ENCODE data around the gene NEK7.

Gene NEK7

GRCh38 chr1:198254521-198254920, 97.7 kb downstream of the NEK7 start:
- TF ChIP-seq POLR2A (IDR thresholded peaks at IDR 0.05; ENCODE audit: low read depth, low read length) = no peak
- DNase-seq (ENCODE audit: insufficient read length, low spot score) (no peak), FAIRE-seq (peak; percentile 48)

DNA sequence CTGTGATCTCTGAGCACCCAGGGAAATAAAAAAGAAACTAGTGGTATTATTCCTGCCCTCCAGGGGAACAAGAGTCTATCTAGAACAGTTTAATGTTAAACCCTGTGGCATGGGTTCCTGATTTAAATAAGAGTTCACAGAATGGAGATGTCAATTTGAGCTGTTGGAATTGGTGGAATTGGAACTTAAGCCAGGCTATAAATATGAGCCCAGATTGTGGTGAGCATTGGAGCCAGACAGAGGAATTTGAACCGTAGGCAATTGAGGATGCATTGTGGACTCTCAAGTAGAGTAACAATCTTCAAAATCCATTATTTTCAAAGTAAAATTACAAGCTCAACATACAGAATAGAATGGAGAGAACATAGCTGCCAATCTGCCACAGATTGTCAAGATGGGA, 98.2 kb downstream of the NEK7 start:
- FAIRE-seq (no peak), DNase-seq (ENCODE audit: insufficient read length, low spot score) (no peak)
- TF ChIP-seq POLR2A (IDR thresholded peaks at IDR 0.05; ENCODE audit: low read depth, low read length) = no peak

DNA sequence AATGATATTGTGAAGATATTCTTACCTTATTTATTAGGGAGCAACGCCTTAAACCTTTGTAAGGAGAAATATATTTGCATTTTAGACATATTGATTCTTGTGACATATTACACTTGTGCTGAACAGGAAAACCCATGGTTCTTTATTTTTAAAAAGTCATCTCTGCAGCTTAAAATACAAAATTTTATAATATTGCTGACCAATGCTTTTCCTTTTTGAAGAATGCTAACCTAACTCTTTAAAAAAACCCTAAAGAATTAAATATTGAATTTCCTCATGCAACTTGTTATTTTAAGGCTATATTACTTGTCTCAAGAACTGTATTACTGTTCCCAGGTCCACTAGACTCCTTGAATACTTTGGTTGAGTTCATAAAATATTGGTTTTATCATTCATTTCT, 99.0 kb downstream of the NEK7 start:
- no peak for DNase-seq (ENCODE audit: insufficient read length, low spot score)
- FAIRE-seq = no peak
- no peak for TF ChIP-seq POLR2A (IDR thresholded peaks at IDR 0.05; ENCODE audit: low read depth, low read length)

GRCh38 chr1:198258491-198258890, 101.7 kb downstream of the NEK7 start:
- TF ChIP-seq POLR2A (IDR thresholded peaks at IDR 0.05; ENCODE audit: low read depth, low read length) = no peak
- DNase-seq (ENCODE audit: insufficient read length, low spot score) = no peak
- FAIRE-seq = peak; percentile 84

- TF ChIP-seq POLR2A (IDR thresholded peaks at IDR 0.05; ENCODE audit: low read depth, low read length) = no peak
- FAIRE-seq = peak; percentile 78
- DNase-seq (ENCODE audit: insufficient read length, low spot score) = no peak
Observed at GRCh38 chr1:198259333-198260074, 102.7 kb downstream of the NEK7 start.

- TF ChIP-seq POLR2A (IDR thresholded peaks at IDR 0.05; ENCODE audit: low read depth, low read length) = no peak
- DNase-seq (ENCODE audit: insufficient read length, low spot score) = no peak
- FAIRE-seq = no peak
Observed at GRCh38 chr1:198261886-198262285, 105.1 kb downstream of the NEK7 start.

- FAIRE-seq (no peak), DNase-seq (ENCODE audit: insufficient read length, low spot score) (no peak)
- TF ChIP-seq POLR2A (IDR thresholded peaks at IDR 0.05; ENCODE audit: low read depth, low read length) = no peak
Observed at GRCh38 chr1:198263186-198263585, 106.4 kb downstream of the NEK7 start.

- FAIRE-seq (no peak), DNase-seq (ENCODE audit: insufficient read length, low spot score) (no peak)
- TF ChIP-seq POLR2A (IDR thresholded peaks at IDR 0.05; ENCODE audit: low read depth, low read length) = no peak
Observed at GRCh38 chr1:198264282-198264681, 107.5 kb downstream of the NEK7 start.

DNA sequence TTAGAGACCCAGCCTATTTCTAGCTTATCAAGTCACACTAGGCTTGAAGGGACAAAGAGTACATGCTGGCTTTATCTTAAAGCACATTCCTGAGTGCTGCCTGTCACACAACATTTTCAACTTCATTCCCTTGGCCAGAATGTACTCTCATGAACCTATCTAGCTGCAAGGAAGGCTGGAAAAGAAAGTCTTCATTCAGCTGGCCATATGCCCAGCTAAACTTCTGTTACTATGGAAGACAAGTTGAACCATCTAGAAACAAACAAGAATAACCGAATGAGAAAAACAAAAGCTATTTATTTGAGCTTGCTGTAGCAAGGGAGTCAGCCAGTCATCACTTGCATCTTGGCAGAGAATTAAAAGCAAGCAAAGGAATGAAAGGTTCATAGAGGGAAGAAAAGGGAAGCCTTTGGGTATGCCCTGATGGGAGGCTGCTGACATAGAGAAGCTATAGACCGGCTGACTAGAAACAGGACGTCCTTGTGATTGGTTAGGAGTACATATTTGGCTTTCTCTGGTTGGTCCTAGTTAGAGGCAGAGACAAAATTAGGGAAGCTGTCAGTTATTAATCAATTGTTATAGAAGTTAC, 108.4 kb downstream of the NEK7 start:
- DNase-seq (ENCODE audit: insufficient read length, low spot score) = no peak
- no peak for TF ChIP-seq POLR2A (IDR thresholded peaks at IDR 0.05; ENCODE audit: low read depth, low read length)
- peak; percentile 41 for FAIRE-seq

DNA sequence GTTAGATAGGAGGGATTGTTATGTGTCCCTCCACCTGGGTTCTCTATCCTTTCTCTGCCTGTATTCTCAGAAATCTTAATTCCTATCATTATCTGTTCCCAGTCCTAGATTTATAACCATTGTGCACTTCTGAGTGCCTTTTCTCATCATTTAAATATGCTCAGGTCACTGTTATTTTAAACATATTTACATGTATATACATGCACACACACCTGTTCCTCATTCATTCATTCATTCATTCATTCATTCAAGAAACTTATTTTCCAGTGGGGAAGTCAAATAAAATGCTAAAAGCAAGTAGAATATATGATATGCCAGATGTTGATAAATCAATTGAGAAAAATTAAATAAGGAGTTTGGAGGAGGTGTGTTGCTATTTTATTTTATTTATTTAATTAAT, 110.3 kb downstream of the NEK7 start:
- DNase-seq (ENCODE audit: insufficient read length, low spot score) = no peak
- FAIRE-seq = peak; percentile 23
- no peak for TF ChIP-seq POLR2A (IDR thresholded peaks at IDR 0.05; ENCODE audit: low read depth, low read length)

- FAIRE-seq = peak; percentile 89
Observed at GRCh38 chr1:198267921-198268320, 111.1 kb downstream of the NEK7 start.

GRCh38 chr1:198268784-198269645, 112.2 kb downstream of the NEK7 start:
- peak; percentile 80 for FAIRE-seq
- no peak for DNase-seq (ENCODE audit: insufficient read length, low spot score)

More at GRCh38 chr1:198267921-198268320, 111.1 kb downstream of the NEK7 start:
- no peak for TF ChIP-seq POLR2A (IDR thresholded peaks at IDR 0.05; ENCODE audit: low read depth, low read length)
- DNase-seq (ENCODE audit: insufficient read length, low spot score) = peak; percentile 7

DNA sequence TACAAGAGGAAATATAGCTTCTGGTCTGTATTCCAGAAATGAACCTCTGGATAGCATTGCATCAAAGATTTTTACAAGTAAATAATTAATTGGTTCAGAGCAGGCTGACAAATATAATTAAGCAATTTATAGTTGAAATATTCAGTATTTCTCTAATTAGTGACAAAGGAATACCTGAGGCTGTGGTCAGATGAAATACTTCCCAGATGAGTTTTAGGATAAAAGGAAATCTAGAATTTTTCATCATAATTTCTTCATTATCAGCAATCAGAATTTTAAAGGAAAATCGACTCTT, 112.8 kb downstream of the NEK7 start:
- DNase-seq (ENCODE audit: insufficient read length, low spot score) = no peak
- FAIRE-seq = no peak
- TF ChIP-seq POLR2A (IDR thresholded peaks at IDR 0.05; ENCODE audit: low read depth, low read length) = no peak

More at GRCh38 chr1:198268784-198269645, 112.2 kb downstream of the NEK7 start:
- TF ChIP-seq POLR2A (IDR thresholded peaks at IDR 0.05; ENCODE audit: low read depth, low read length) = no peak

GRCh38 chr1:198270273-198270828, 113.6 kb downstream of the NEK7 start:
- FAIRE-seq = no peak
- no peak for DNase-seq (ENCODE audit: insufficient read length, low spot score)
- TF ChIP-seq POLR2A (IDR thresholded peaks at IDR 0.05; ENCODE audit: low read depth, low read length) = no peak
